ES-I3 (cell line): Measurements from ENCODE around the gene NEAT1.
"Not testable (repeated sequence)": the region's sequence is repeated elsewhere in the genome, so short reads cannot be mapped to it uniquely, and the experiment has no call there.

Experiments
- H3K36me3 ChIP-seq: 2 replicates; pipeline ENCODE4 v1.6.1; 2013; ENCODE audit warnings: mild to moderate bottlenecking, low read length, control low read depth, moderate library complexity; ENCODE audit not compliant: insufficient read depth
- H3K4me1 ChIP-seq: 2 replicates; pipeline ENCODE4 v1.6.1; 2013; ENCODE audit warnings: mild to moderate bottlenecking, control low read depth, low read length; ENCODE audit not compliant: insufficient read depth
- H3K9ac ChIP-seq: 2 replicates; pipeline ENCODE4 v1.6.1; 2013; ENCODE audit warnings: low read depth, mild to moderate bottlenecking, low read length, moderate library complexity
- H3K9me3 ChIP-seq: 2 replicates; pipeline ENCODE4 v1.6.1; 2013; ENCODE audit warnings: mild to moderate bottlenecking, low read length, moderate library complexity; ENCODE audit not compliant: control insufficient read depth, insufficient read depth

The NEAT1 gene

DNA sequence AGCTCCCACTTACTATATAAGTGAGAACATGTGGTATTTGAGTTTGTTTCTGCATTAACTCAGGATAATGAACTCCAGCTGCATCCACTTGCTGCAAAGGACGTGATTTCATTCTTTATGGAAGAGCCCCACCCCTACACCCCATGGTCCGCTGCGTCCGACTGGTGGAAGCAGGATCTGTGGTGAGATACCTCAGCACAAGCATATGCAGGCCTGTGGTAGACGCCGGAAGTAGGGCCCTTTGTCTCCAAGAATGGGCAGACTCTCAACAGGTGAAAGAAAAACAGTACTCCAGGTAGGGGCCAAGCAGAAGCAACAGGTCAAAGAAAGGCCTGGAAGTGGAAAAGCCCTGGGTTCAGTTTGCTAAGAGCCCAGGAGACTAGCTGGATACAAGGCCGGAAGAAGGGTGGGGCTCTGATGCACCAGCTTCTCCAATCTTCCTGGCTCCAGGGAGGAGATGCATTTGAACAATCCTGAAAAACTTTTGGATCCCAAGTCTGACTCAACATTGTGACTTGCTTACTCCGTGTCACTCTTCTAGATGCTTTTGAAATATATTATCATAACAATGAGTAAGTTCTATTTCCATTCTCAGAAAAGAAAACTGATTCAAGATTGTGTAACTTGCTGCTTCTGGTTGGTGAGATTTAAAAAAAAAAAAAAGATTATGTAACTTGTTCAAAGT, 30.4 kb downstream of the NEAT1 start:
- no peaks in the 10 kb centered on the region for H3K36me3 ChIP-seq
- no peak overlapping the region for H3K9ac ChIP-seq
- H3K9me3 ChIP-seq: no peaks in the 10 kb centered on the region
- H3K4me1 ChIP-seq: no peaks in the 10 kb centered on the region

DNA sequence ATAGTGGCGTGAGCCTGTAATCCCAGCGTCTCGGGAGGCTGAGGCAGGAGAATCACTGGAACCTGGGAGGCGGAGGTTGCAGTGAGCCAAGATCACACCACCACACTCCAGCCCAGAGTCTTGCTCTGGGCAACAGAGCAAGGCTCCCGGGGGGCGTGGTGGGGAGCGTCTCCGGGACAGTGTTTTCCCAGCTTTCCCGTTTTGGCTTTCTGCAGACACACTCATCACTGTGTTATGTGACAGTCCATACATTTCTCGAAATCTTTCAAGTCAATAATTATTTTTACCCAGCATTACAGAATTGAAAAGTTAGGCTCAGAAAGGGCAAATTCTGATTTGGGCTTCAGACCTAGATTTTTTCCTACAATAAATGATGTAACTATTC, 31.7 kb downstream of the NEAT1 start:
- Histone ChIP-seq H3K4me1 (peaks cover 3% of the 10 kb centered on the region; the same call in 1 of the 2 replicates), H3K9me3 (no peaks in the 10 kb centered on the region), H3K9ac (no peak overlapping the region)

DNA sequence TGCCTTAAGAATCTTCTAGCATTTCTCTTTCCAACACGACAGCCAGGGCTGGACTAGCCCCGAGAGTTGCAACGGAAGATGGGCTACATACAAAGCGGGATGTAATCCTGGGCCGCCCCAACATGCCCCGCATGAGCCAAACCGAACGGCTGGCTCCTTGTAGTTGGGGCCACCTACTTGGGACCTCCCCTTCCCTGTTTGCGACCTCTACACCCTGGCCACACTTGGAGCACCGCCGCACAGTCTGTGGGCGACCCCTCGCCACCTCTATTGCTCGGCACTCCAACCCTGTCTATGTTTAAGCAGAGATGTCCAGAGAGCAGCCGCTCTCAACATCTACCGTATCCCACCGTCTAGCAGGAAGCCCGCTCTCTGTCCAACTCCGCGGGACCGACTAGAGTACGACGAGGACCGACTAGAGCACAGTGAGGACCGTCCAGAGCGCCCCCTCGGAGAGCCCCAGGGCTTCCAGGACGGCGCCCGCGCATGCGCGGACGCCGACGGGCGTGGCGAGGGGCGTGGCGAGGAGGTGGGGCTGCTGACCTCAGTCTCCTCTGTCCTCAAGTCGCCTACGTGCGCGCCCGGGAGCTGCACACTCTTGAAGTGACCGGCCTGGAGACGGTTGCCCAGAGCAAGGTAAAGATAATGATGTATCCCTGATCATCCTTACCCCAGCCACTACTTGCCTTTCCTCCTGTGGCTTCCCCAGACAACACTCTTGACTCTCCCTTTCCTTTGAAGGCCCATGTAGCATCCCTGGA, 32.3 kb downstream of the NEAT1 start:
- Histone ChIP-seq H3K36me3 (no peaks in the 10 kb centered on the region), H3K9me3 (no peaks in the 10 kb centered on the region), H3K4me1 (peaks cover 3% of the 10 kb centered on the region; the same call in 1 of the 2 replicates), H3K9ac (peak overlapping the region; percentile 22; the same call in 1 of the 2 replicates)

More for the DNA sequence above, 31.7 kb downstream of the NEAT1 start:
- no peaks in the 10 kb centered on the region for H3K36me3 ChIP-seq

DNA sequence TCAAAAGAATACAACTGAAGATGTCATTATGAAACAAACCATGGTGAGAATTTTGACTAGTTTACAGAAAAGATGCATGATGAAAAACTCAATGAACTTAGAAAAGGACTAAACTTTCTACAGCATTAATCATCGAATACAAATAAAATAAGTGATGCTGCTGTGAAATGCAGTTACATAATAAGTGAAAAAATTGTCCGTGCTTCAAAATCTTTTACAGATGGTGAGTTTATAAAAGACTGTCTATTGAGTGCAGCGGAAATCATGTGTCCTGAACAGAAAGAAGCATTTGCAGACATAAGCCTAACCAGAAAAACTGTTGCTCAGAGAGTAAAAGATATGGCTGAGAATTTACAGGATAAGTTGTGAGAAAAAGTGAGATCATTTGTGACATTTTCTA, 33.8 kb downstream of the NEAT1 start:
- H3K9ac ChIP-seq: no peak overlapping the region
- H3K9me3 ChIP-seq: no peaks in the 10 kb centered on the region
- H3K4me1 ChIP-seq: peaks cover 3% of the 10 kb centered on the region; the same call in 1 of the 2 replicates
- H3K36me3 ChIP-seq: no peaks in the 10 kb centered on the region

DNA sequence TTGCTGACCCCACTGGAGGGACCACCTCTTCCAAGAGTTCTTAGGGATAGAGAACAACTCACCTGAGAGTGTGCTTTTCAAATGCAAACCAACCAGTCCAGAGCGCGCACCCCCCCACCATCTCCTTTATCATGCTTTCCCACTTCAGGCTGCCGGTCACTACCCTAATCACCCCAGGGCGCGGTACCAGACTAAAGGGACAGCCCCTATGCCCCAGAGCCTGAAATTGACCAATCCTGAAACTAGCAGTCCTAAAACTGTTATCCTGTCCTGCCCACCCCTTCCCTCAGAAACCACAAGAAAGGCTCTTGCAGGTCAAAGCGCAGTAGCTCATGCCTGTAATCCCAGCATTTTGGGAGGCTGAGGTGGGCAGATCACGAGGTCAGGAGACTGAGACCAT, 37.0 kb downstream of the NEAT1 start:
- Histone ChIP-seq H3K9ac (no peak overlapping the region), H3K9me3 (no peaks in the 10 kb centered on the region), H3K4me1 (peaks cover 3% of the 10 kb centered on the region; the same call in 1 of the 2 replicates), H3K36me3 (no peaks in the 10 kb centered on the region)

DNA sequence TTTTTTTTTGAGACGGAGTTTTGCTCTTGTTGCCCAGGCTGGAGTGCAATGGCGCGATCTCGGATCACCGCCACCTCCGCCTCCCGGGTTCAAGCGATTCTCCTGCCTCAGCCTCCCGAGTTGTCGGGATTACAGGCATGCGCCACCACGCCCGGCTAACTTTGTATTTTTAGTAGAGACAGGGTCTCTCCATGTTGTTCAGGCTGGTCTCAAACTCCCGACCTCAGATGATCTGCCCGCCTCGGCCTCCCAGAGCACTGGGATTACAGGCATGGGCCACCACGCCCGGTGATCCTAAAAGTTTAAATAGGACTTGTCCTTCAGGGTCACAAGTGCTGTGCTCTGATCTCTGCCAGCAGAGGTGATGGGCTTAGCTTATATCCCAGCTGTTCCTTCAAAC, 42.9 kb downstream of the NEAT1 start:
- H3K9me3 ChIP-seq, H3K9ac ChIP-seq, H3K36me3 ChIP-seq, H3K4me1 ChIP-seq: not testable (repeated sequence)

DNA sequence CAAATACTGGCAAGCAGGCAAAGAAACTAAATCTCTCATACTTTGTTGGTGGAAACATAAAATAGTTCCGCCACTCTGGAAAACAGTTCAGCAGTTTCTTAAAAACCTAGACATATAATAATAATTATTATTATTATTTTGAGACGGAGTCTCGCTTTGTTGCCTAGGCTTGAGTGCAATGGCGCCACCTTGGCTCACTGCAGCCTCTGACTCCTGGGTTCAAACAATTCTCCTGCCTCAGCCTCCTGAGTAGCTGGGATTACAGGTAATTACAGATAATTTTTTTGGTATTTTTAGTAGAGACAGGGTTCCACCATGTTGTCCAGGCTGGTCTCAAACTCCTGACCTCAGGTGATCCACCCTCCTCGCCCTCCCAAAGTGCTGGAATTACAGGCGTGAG, 44.7 kb downstream of the NEAT1 start:
- H3K36me3 ChIP-seq, H3K4me1 ChIP-seq, H3K9me3 ChIP-seq, H3K9ac ChIP-seq: not testable (repeated sequence)

DNA sequence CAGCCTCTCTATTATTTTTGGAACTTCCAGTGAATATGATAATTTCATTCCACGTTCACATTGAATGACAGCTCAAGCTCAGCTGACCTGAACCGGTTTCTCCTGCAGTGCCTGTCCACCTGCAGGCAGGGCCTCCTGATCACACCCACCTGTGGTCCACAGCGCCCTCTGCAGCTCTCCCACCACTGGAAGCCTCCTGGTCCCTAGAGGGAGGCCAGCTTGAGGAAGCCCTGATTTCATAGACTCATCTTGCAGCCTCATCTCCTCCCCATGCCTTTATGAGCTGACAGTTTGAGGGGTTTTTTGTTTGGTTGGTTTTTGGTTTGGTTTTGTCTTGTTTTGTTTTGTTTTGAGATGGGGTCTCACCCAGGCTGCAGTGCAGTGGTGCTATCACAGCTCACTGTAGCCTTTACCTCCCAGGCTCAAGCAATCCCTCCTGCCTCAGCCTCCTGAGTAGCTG, 46.3 kb downstream of the NEAT1 start:
- Histone ChIP-seq H3K36me3 (no peaks in the 10 kb centered on the region), H3K9ac (no peak overlapping the region), H3K9me3 (no peaks in the 10 kb centered on the region), H3K4me1 (peaks cover 8% of the 10 kb centered on the region; the same call in 1 of the 2 replicates)

DNA sequence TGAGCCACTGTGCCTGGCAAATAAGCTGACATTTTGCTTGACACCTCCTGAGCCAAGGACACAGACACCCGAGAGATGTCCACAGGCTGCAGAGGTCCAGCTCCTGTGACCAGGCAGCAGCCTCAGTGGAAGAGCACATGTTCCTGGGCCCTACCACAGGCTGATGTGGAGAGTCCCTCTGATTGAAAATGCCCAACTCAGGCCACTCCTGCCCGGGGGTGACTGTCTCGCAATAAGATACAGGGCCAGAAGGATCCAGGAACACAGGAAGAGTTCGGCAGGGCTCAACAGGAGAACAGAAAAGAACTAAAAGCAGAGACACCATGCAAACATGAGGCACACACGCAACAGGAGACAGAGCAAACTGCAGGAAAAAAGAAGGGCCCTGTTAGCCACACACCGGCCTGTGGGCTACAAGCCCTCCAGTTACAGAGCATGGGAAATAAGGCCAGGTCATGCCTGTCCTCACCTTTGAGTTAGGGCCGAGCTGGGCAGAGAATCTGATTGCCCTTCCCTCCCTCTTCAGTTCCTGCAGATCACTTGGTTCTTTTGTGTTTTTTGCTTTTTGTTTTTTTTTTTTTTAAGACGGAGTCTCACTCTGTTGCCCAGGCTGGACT, 47.9 kb downstream of the NEAT1 start:
- Histone ChIP-seq H3K36me3 (no peaks in the 10 kb centered on the region), H3K4me1 (peaks cover 8% of the 10 kb centered on the region; the same call in 1 of the 2 replicates), H3K9me3 (no peaks in the 10 kb centered on the region), H3K9ac (no peak overlapping the region)

DNA sequence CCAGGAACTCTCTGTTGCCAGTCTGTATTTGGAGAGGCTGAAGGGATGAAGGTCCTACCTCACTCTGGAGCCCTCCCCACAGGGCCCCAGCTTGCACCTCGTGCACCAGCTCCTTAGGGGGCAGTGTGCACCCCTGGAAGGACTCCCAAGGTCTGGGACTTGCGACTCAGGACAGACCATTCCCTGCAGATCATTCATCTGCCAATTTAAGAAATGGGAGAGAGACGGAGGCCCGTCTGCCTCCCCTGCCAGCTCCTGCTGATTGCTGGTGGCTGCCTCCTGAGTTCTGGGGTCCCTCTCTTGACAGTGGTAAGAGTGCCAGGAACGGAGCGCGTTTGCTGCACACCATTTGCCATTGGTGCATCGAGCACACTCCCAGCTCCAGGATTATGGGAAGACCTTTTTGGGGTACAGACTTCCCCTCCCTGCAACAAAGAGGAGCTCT, 48.9 kb downstream of the NEAT1 start:
- Histone ChIP-seq H3K9me3 (no peaks in the 10 kb centered on the region), H3K36me3 (no peaks in the 10 kb centered on the region), H3K4me1 (peaks cover 8% of the 10 kb centered on the region; the same call in 1 of the 2 replicates), H3K9ac (no peak overlapping the region)

DNA sequence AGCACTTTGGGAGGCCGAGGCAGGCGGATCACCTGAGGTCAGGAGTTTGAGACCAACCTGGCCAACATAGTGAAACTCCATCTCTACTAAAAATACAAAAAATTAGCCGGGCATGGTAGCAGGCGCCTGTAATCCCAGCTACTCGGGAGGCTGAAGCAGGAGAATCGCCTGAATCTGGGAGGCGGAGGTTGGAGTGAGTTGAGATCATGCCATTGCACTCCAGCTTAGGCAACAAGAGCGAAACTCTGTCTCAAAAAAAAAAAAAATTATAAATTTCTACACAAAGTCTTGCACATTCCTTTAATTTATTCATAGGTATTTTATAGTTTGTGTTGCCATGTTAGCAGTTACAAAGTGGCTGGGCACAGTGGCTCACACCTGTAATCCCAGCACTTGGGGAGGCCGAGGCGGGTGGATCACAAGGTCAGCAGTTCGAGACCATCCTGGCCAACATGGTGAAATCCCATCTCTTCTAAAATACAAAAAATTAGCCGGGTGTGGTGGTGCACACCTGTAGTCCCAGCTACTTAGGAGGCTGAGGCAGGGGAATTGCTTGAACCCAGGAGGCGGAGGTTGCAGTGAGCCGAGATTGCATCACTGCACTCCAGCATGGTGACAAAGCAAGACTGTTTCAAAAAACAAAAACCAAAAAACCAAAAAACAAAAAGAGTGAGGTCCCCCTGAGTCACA, 50.1 kb downstream of the NEAT1 start:
- not testable (repeated sequence) for H3K9me3 ChIP-seq, H3K36me3 ChIP-seq, H3K4me1 ChIP-seq, H3K9ac ChIP-seq

DNA sequence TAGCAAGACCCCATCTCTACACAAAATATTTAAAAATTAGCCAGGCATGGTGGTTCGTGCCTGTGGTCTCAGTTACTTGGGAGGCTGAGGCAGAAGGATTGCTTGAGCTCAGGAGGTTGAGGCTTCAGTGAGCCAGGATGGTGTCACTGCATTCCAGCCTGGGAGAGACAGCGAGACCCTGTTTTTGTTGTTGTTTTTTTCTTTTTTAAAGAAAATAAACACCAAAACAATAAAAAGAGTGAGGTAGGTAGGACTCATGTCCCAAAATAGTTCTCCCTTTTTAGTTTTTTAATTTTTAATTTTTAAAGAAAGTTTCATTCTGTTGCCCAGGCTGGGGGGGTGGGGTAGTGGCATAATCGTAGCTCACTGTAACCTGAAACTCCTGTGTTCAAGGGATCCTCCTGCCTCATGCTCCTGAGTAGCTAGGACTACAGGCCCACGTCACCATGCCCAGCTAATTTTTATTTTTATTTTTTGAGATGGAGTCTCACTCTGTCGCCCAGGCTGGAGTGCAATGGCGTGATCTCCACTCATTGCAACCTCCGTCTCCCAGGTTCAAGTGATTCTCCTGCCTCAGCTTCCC, 50.8 kb downstream of the NEAT1 start:
- Histone ChIP-seq H3K36me3 (no peaks in the 10 kb centered on the region), H3K4me1 (peaks cover 9% of the 10 kb centered on the region; the same call in 1 of the 2 replicates), H3K9ac (no peak overlapping the region), H3K9me3 (no peaks in the 10 kb centered on the region)

DNA sequence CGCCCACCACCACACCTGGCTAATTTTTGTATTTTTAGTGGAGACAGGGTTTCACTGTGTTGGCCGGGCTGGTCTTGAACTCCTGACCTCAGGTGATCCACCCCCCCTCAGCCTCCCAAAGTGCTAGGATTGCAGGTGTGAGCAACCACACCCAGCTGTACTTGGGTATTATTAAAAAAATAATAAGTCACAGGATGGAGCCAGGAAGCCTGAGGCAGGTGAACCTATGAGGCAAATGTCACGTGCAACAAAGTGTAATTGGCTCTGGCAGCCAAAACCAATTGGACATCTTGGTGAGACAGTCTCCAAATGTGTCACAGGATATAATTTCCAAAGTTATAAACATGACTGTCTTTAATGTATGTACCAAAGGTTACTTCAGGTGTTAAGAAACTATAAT, 52.3 kb downstream of the NEAT1 start:
- no peaks in the 10 kb centered on the region for H3K9me3 ChIP-seq
- H3K36me3 ChIP-seq: no peaks in the 10 kb centered on the region
- H3K9ac ChIP-seq: no peak overlapping the region
- H3K4me1 ChIP-seq: peaks cover 19% of the 10 kb centered on the region

DNA sequence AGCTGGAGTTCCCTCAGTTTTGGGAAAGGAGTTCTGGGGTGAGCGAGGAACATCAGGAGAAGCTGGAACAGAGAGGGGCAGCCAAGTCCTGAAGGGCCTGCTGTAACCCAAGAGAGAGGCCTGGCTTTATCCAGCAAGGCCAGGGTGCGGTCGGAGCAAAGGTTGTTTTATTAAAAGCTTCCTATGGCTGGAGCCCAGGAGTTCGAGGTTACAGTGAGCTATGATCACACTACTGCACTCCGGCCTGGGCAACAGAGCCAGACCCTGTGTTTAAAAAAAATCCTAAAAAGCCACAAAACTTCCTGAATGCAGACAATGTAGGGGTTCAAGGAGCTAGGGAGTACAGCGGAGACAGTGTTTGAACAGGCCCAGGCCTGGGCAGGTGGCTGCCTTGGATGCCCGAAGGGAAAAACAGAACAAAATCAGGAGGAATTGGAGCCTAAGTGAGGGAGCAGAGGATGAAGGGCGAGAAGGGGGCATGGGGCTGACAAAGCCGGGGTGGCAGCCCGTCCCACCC, 54.1 kb downstream of the NEAT1 start:
- H3K9ac ChIP-seq: peak overlapping the region; percentile 96
- H3K9me3 ChIP-seq: no peaks in the 10 kb centered on the region
- H3K4me1 ChIP-seq: peaks cover 20% of the 10 kb centered on the region

More for the DNA sequence above, 54.1 kb downstream of the NEAT1 start:
- no peaks in the 10 kb centered on the region for H3K36me3 ChIP-seq
